ENCODE measurements around the gene ZGLP1. TPM values are rescaled to one million over a fixed set of nuclear protein-coding genes. Genes with fewer than 3 reads are reported as not detected.

Gene ZGLP1
- total RNA-seq, 1 experiment from 2014 or later = 1.8 TPM

DNA sequence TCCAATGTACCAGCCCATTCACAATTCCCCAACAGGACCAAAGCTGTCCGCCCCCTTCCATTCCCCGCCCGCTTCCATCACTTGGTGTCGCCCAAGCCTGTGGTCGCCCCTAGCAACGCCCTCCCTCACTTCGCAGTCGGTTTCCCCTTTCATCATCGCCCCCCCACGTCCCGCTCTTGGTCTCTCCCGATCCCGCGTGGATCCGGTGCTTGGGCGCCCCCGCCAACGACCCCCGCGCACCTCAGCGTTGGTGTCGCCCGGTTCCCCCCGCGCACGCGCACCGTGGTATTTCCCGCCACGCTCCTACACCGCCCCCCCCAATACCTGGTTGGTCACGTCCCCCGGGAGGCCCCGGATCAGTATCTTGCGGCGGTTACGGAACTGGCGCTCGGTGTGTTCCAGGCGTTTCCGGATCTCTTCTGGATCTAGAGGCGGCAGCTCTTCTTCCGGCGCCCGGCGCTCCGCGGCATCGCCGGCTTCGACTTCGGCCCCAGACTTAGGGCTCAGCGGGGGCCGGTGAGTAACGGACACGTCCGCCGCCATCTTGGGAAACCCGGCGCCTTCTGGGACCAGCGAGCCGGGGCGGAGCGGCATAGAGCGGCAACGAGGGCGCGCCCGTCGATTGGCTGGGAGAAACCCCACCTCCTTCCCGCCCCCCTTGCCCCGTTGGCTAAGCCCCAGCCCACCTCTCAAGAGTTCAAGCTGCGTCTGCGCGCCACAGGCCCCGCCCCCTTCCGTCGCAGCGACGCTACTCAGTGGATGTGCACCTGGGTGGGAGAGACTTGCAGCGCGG, 23.5 kb upstream of the ZGLP1 start, which contains the start of gene RAVER1:
TSS of gene RAVER1 (minus strand) at position 565 of the 793 bp plus-strand sequence. CDS start at position 543, 22 bp downstream.
- TF ChIP-seq EZH2phosphoT487 (IDR thresholded peaks at IDR 0.05; ENCODE audit: borderline replicate concordance, low read length) = no peak
- TF ChIP-seq, protein P1, sequence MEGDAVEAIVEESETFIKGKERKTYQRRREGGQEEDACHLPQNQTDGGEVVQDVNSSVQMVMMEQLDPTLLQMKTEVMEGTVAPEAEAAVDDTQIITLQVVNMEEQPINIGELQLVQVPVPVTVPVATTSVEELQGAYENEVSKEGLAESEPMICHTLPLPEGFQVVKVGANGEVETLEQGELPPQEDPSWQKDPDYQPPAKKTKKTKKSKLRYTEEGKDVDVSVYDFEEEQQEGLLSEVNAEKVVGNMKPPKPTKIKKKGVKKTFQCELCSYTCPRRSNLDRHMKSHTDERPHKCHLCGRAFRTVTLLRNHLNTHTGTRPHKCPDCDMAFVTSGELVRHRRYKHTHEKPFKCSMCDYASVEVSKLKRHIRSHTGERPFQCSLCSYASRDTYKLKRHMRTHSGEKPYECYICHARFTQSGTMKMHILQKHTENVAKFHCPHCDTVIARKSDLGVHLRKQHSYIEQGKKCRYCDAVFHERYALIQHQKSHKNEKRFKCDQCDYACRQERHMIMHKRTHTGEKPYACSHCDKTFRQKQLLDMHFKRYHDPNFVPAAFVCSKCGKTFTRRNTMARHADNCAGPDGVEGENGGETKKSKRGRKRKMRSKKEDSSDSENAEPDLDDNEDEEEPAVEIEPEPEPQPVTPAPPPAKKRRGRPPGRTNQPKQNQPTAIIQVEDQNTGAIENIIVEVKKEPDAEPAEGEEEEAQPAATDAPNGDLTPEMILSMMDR (conservative IDR thresholded peaks at IDR 0.05; ENCODE audit: low read depth, low read length) = no peak
- no peak for TF ChIP-seq EZH2 (IDR thresholded peaks at IDR 0.05; ENCODE audit: low read length, unreplicated experiment)
- intact Hi-C loops (cut with micrococcal nuclease) = loop anchor here (10.0 kb wide), 1 partner anchor 52 kb away; the partner anchor contains the start of gene TYK2
- H3K9ac ChIP-seq (ENCODE audit: low read length) = peak within 1 kb of the TSS; percentile 86
- H3F3A ChIP-seq (ENCODE audit: low read length, unreplicated experiment) = no peaks in the 10 kb centered on the region
- peak within 1 kb of the TSS; percentile 55 for H3K27ac ChIP-seq (ENCODE audit: low read length)
- H3K4me3 ChIP-seq (ENCODE audit: low read length) = peak within 1 kb of the TSS; percentile 84
- peaks cover 10% of the 10 kb centered on the region for H4K20me1 ChIP-seq (ENCODE audit: low read length)
- H3K79me2 ChIP-seq (ENCODE audit: low read length) = peaks cover 50% of the 10 kb centered on the region
- POLR2A ChIA-PET (ENCODE audit: unreplicated experiment) = interaction anchor here (0.5 to 0.6 kb wide), 5 partner anchors 16 to 875 kb away, joined by 4 to 26 read pairs (median 10); partner anchors contain the start of gene ICAM1
- H3K9me3 ChIP-seq (ENCODE audit: low read length) = no peaks in the 10 kb centered on the region
- no peaks in the 10 kb centered on the region for H3K9me2 ChIP-seq (replicated peaks; ENCODE audit: low read length)
- H2AFZ ChIP-seq (ENCODE audit: low read length) = peak within 1 kb of the TSS; percentile 84
- DNase-seq (peak; percentile 98), ATAC-seq (peak; percentile 76)
- peaks cover 22% of the 10 kb centered on the region for H3K4me1 ChIP-seq (ENCODE audit: insufficient read depth, low read length)
- BruUV-seq (replicated peaks) = no TSS peak
- peak within 1 kb of the TSS; percentile 96 for H3K4me2 ChIP-seq (ENCODE audit: low read length)
- CTCF ChIA-PET = interaction anchor here (0.6 to 2.2 kb wide), 4 partner anchors 47 to 83 kb away, joined by 5 to 15 read pairs (median 7); partner anchors contain the start of gene ICAM1
- H3K36me3 ChIP-seq (ENCODE audit: low read depth, low read length) = peaks cover 20% of the 10 kb centered on the region
- no peaks in the 10 kb centered on the region for H3K27me3 ChIP-seq (ENCODE audit: low read length)

DNA sequence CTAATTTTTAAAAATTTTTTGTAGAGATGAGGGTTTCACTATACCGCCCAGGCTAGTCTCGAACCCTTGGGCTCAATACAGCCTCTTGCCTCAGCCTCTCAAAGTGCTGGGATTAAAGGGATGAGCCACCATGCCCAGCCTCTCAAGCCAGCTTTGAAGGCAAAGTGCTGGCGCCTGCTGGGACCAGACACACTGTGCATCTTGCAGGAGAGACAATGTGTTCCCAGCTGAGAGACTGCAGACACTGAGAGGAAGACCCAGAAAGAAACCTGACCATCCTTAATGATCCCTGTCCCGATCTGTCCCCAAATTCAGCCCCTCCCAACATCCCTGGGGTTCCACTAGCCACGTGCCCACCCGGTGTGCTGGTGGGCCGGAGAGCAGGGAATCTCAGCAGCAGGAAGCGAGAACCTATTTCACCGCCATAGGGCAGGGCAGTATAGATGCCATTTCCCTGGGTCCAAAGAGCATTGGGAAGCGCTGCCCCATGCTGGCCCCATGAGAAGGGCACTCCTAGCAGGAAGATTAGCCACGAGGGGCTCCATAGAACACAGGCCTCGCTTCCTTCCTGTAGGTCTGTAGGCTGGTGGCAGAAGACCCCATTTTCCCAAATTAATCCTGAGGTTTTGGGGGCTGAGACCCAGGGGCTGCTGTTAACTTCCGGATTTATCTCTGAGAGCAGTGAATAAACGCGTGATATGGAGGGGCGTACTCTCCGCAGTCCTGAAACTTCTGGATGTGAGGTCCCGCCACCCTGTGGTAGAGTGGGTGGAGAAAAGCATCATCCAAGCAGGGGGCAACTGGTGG, 22.7 kb upstream of the ZGLP1 start:
- no peak for TF ChIP-seq EZH2phosphoT487 (IDR thresholded peaks at IDR 0.05; ENCODE audit: borderline replicate concordance, low read length)
- ChIA-PET POLR2A (ENCODE audit: unreplicated experiment) (interaction anchor here (0.5 to 0.6 kb wide), 2 partner anchors 10 to 61 kb away, joined by 4 read pairs; partner anchors contain the start of gene ICAM1), CTCF (interaction anchor here (0.6 to 2.2 kb wide), 2 partner anchors 62 to 84 kb away, joined by 5 to 15 read pairs; partner anchors contain the start of gene ICAM1)
- Histone ChIP-seq H3K4me2 (ENCODE audit: low read length) (peak overlapping the region; percentile 96), H4K20me1 (ENCODE audit: low read length) (peaks cover 10% of the 10 kb centered on the region), H3K4me1 (ENCODE audit: insufficient read depth, low read length) (peaks cover 22% of the 10 kb centered on the region), H3K9me2 (replicated peaks; ENCODE audit: low read length) (no peaks in the 10 kb centered on the region), H2AFZ (ENCODE audit: low read length) (peak overlapping the region; percentile 84), H3K79me2 (ENCODE audit: low read length) (peaks cover 53% of the 10 kb centered on the region), H3K27me3 (ENCODE audit: low read length) (no peaks in the 10 kb centered on the region), H3K4me3 (ENCODE audit: low read length) (peak overlapping the region; percentile 84), H3F3A (ENCODE audit: low read length, unreplicated experiment) (no peaks in the 10 kb centered on the region), H3K9me3 (ENCODE audit: low read length) (no peaks in the 10 kb centered on the region), H3K9ac (ENCODE audit: low read length) (peak overlapping the region; percentile 86), H3K36me3 (ENCODE audit: low read depth, low read length) (peaks cover 27% of the 10 kb centered on the region), H3K27ac (ENCODE audit: low read length) (no peak overlapping the region)
- ATAC-seq = no peak
- no peak for DNase-seq
- intact Hi-C loops (cut with micrococcal nuclease) = loop anchor here (10.0 kb wide), 1 partner anchor 52 kb away; the partner anchor contains the start of gene TYK2
- TSS peak; percentile 55 for BruUV-seq (replicated peaks)

DNA sequence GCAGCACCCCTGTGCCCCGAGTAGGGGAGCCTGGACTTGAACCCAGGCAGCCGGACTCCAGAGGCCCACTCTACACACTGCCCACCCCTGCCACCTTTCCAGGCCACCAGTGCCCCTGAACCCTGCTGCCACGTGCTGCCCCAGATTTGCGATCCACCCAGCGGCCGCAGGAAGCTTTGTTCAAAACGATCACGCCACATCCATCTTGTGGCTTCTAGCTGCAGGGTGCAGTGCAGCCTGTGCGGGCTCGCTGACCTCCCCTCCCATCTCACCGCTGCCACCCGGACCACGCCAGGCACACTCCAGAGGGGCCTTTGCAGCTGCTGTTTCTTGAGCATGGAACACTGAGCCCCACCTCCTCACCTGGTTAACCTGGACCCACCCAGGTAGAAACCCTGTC, 19.9 kb upstream of the ZGLP1 start:
- no peak overlapping the region for H3K4me2 ChIP-seq (ENCODE audit: low read length)

More for the DNA sequence above, 19.9 kb upstream of the ZGLP1 start:
- ChIA-PET CTCF (interaction anchor here (0.5 kb wide), 1 partner anchor 315 kb away, joined by 9 read pairs; no protein-coding TSS in a partner anchor), POLR2A (ENCODE audit: unreplicated experiment) (no interaction called here)
- Histone ChIP-seq H3K9ac (ENCODE audit: low read length) (no peak overlapping the region), H3K9me3 (ENCODE audit: low read length) (no peaks in the 10 kb centered on the region), H3K4me1 (ENCODE audit: insufficient read depth, low read length) (peaks cover 17% of the 10 kb centered on the region), H3K4me3 (ENCODE audit: low read length) (no peak overlapping the region), H2AFZ (ENCODE audit: low read length) (no peak overlapping the region), H3K27ac (ENCODE audit: low read length) (no peak overlapping the region), H4K20me1 (ENCODE audit: low read length) (peaks cover 10% of the 10 kb centered on the region), H3K36me3 (ENCODE audit: low read depth, low read length) (peaks cover 45% of the 10 kb centered on the region), H3K27me3 (ENCODE audit: low read length) (no peaks in the 10 kb centered on the region), H3F3A (ENCODE audit: low read length, unreplicated experiment) (no peaks in the 10 kb centered on the region), H3K79me2 (ENCODE audit: low read length) (peaks cover 53% of the 10 kb centered on the region), H3K9me2 (replicated peaks; ENCODE audit: low read length) (no peaks in the 10 kb centered on the region)
- no peak for ATAC-seq
- no TSS peak for BruUV-seq (replicated peaks)
- DNase-seq = no peak
- TF ChIP-seq EZH2 (IDR thresholded peaks at IDR 0.05; ENCODE audit: low read length, unreplicated experiment) (no peak), EZH2phosphoT487 (IDR thresholded peaks at IDR 0.05; ENCODE audit: borderline replicate concordance, low read length) (no peak)
- TF ChIP-seq, protein P1 (conservative IDR thresholded peaks at IDR 0.05; ENCODE audit: low read depth, low read length) = no peak
- intact Hi-C loops (cut with micrococcal nuclease) = no loop called here

All from PC-3 (cell line).